Neural crest cell (in vitro differentiated cells): ENCODE measurements around the gene GPD1. TPM values are rescaled to one million over a fixed set of nuclear protein-coding genes. Genes with fewer than 3 reads are reported as not detected.
A peak's percentile ranks its signal among the peaks of the same experiment; 100 is the strongest.

ENCODE experiments used
- DNase-seq: peaks from one replicate; pipeline ENCODE4 v3.0.0; 2021; ENCODE audit warnings: low read depth, mixed read lengths, low spot score
- H3K27ac Mint-ChIP-seq: one replicate; pipeline ENCODE4 v1.8.0; 2021; ENCODE audit warnings: mild to moderate bottlenecking, mixed read lengths; ENCODE audit not compliant: unreplicated experiment
- H3K27me3 Mint-ChIP-seq: 2 replicates; pipeline ENCODE4 v1.8.0; 2021; ENCODE audit warnings: low read depth, mild to moderate bottlenecking, mixed read lengths
- H3K36me3 Mint-ChIP-seq: 2 replicates; pipeline ENCODE4 v1.8.0; 2021; ENCODE audit warnings: low read depth, mild to moderate bottlenecking, mixed read lengths
- H3K4me1 Mint-ChIP-seq: 2 replicates; pipeline ENCODE4 v1.8.0; 2021; ENCODE audit warnings: mixed read lengths
- H3K4me3 Mint-ChIP-seq: one replicate; pipeline ENCODE4 v1.8.0; 2021; ENCODE audit warnings: mild to moderate bottlenecking, mixed read lengths
- H3K9me3 Mint-ChIP-seq: 2 replicates; pipeline ENCODE4 v1.8.0; 2021; ENCODE audit warnings: mixed read lengths
- CTCF ChIP-seq: fragments of 200-600 bp; sonication (generic); conservative IDR thresholded peaks from 2 replicates; pipeline ENCODE4 v1.5.0; 2021; ENCODE audit warnings: antibody characterized with exemption, mild to moderate bottlenecking
- total RNA-seq: library from RNA; stranded (reverse); gene quantifications from 2 replicates; pipeline ENCODE4 v1.2.1, GENCODE V29; 2021

GPD1 gene
- total RNA-seq, 1 donor from 2014 or later = 0.49 TPM

- no peaks in the 10 kb centered on the region for H3K36me3 Mint-ChIP-seq
Observed at GRCh38 chr12:50111693-50112455, 8.1 kb downstream of the GPD1 start, which contains the start of gene COX14. COX14 (plus strand) TSS chr12:50112236; CDS start chr12:50120044, 7,808 bp downstream.

GRCh38 chr12:50112456-50113218 is 8.8 kb downstream of the GPD1 start:
- Mint-ChIP-seq H3K27me3 (no peaks in the 10 kb centered on the region), H3K9me3 (no peaks in the 10 kb centered on the region), H3K4me3 (peak overlapping the region; percentile 97), H3K36me3 (no peaks in the 10 kb centered on the region), H3K4me1 (peaks cover 30% of the 10 kb centered on the region), H3K27ac (peak overlapping the region; percentile 96)
- no peak for DNase-seq
- TF ChIP-seq CTCF = no peak

More at GRCh38 chr12:50111693-50112455, 8.1 kb downstream of the GPD1 start, which contains the start of gene COX14:
- peak; percentile 99 for DNase-seq
- peak; percentile 90 for TF ChIP-seq CTCF
- H3K27me3 Mint-ChIP-seq = no peaks in the 10 kb centered on the region
- H3K4me1 Mint-ChIP-seq = peaks cover 30% of the 10 kb centered on the region
- H3K27ac Mint-ChIP-seq = peak within 1 kb of the TSS; percentile 96
- H3K9me3 Mint-ChIP-seq = no peaks in the 10 kb centered on the region
- H3K4me3 Mint-ChIP-seq = peak within 1 kb of the TSS; percentile 97

GRCh38 chr12:50117057-50117622 is 13.3 kb downstream of the GPD1 start:
- Mint-ChIP-seq H3K36me3 (no peaks in the 10 kb centered on the region), H3K4me1 (peaks cover 14% of the 10 kb centered on the region), H3K27me3 (no peaks in the 10 kb centered on the region), H3K4me3 (no peak overlapping the region), H3K9me3 (no peaks in the 10 kb centered on the region), H3K27ac (no peak overlapping the region)
- no peak for TF ChIP-seq CTCF
- DNase-seq = no peak

- H3K27ac Mint-ChIP-seq = no peak overlapping the region
- DNase-seq = no peak
- H3K9me3 Mint-ChIP-seq = no peaks in the 10 kb centered on the region
- H3K27me3 Mint-ChIP-seq = no peaks in the 10 kb centered on the region
- peaks cover 3% of the 10 kb centered on the region for H3K4me1 Mint-ChIP-seq
- H3K36me3 Mint-ChIP-seq = no peaks in the 10 kb centered on the region
- H3K4me3 Mint-ChIP-seq = no peak overlapping the region
- TF ChIP-seq CTCF = no peak
Observed at GRCh38 chr12:50119387-50119786, 15.6 kb downstream of the GPD1 start.

GRCh38 chr12:50120521-50120920 is 16.7 kb downstream of the GPD1 start:
- no peak for DNase-seq
- no peaks in the 10 kb centered on the region for H3K27me3 Mint-ChIP-seq
- no peaks in the 10 kb centered on the region for H3K9me3 Mint-ChIP-seq
- H3K4me3 Mint-ChIP-seq = no peak overlapping the region
- H3K27ac Mint-ChIP-seq = no peak overlapping the region
- no peaks in the 10 kb centered on the region for H3K4me1 Mint-ChIP-seq
- no peaks in the 10 kb centered on the region for H3K36me3 Mint-ChIP-seq
- no peak for TF ChIP-seq CTCF
